ENCODE measurements around the gene ACYP2.
"Not testable (repeated sequence)": the region's sequence is repeated elsewhere in the genome, so short reads cannot be mapped to it uniquely, and the experiment has no call there.

The ACYP2 gene

GRCh38 chr2:54115284-54116137, at the start of gene ACYP2:
Gene ACYP2 (plus strand): TSS chr2:54115615.
- DNase-seq, result peak; percentile 96

DNA sequence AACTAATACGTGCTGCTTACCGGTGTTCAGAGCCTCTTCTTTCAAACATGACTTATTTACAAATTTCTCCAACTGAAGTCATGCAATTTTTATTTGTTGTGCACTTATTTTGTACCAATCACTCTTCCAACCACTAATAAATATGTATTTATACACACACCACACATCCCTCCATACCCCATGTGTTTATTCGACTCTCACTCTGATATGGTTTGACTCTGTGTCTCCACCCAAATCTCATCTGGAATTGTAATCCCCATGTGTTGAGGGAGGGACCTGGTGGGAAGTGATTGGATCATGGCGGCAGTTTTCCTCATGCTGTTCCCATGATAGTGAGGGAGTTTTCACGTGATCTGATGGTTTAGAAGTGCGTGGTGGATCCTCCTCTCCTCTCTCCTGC, 49.5 kb upstream of the ACYP2 start:
- no peak for DNase-seq

DNA sequence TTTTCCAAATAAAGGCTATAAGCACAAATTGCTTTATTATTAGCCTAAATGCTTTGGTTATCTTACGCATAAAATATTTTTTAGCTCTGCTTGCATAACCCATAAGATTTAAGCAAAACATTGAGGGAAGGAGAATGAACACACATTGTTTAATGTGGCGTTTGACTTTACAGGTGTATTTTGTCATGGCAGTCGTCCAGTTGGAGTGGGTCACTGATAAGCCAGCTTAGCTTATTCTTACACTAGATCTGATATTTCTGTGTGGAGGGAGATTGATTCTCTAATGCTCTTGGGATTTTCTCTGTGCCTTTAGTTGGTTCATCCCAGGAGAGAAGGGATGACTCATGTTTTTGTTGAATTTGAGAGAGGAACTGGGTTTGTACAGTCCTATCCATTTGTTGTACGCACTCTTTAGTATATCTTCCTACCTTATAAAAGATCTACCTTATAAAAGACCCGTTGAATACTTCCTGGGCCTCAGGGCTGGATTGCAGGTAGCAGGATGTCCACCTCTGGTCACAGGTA, 47.5 kb upstream of the ACYP2 start:
- DNase-seq, result no peak

GRCh38 chr2:54072483-54072882, 42.9 kb upstream of the ACYP2 start:
- not testable (repeated sequence) for DNase-seq

DNA sequence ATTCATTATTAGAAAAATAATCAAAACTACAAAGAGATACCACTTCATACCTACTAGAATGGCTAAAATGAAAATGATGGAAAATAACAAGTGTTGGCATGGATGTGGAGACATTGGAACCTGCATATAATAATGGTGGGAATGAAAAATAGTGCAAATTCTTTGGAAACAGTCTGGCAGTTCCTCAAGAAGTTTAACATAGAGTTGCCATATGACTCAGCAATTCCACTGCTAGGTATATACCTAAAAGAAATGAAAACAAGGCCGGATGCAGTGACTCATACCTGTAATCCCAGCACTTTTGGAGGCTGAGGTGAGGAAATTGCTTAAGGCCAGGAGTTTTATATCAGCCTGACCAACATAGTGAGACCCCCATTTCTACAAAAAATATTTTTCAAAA, 41.6 kb upstream of the ACYP2 start:
- no peak for DNase-seq

DNA sequence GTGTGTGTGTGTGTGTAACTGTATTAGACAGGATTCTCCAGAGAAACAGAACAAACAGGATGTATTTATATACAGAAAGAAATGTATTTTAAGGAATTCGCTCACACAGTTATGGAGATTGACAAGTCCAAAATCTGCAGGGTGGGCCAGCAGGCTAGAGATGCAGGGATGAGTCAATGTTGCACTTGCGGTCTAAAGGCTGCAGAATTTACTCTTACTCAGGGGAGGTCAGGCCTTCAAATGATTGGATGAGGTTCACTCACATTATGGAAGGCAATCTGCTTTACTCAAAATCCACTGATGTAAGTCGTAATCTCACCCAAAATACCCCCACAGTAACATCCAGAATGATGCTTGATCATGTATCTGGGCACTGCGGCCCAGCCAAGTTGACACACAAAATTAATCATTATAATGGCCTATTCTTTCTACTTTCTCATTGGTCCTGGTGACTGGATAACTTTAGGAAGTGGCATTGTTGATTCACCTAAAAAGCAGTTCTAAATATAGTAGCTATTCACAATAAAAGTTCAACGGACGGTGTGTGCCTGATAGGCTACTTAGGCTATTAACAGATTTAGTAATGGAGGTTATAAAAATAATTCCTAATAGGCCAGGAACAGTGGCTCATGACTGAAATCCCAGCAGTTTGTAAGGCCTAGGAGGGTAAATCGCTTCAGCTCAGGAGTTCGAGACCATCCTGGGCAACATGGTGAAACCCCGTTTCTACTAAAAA, 40.6 kb upstream of the ACYP2 start:
- DNase-seq, result no peak

GRCh38 chr2:54076586-54076985, 38.8 kb upstream of the ACYP2 start:
- DNase-seq, result no peak

GRCh38 chr2:54077088-54077900, 38.1 kb upstream of the ACYP2 start:
- no peak for DNase-seq

DNA sequence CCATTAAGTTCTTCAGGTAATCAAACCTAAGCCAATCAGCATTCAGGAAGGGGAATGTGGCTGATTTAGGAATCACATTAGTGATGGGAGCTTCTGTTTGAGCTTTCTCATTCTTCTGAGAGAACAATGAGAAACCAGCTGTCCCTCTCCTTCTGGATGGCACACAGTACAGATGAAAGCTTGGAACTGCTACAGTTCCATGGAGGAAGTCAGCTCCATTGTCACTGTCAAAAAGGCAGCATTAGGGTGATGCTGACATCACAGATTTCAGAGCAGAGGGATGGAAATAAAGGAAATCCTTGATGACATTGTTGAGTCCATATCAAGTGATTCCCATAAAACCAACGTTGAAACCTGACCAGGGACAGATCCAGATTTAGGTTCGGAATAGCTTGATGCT, 36.1 kb upstream of the ACYP2 start:
- DNase-seq, result peak; percentile 19 to 76

DNA sequence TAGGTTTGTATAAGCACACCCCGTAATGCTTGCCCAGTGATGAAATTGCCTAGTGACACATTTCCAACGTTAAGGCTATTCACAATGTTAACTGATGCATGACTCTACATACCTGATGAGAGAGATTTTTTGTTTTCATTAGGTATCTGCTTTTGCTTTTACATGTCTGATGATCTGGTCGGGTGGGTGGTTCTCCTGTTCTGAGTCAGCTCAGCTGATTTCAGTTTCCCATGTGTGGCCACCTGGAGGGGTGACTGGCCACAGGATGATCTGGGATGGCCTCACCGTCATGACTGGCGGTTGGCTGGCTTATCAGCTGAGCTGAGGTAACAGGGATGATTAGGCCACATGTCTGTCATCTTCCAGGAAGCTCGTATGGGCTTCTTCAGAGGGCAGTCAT, 33.8 kb upstream of the ACYP2 start:
- no peak for DNase-seq

DNA sequence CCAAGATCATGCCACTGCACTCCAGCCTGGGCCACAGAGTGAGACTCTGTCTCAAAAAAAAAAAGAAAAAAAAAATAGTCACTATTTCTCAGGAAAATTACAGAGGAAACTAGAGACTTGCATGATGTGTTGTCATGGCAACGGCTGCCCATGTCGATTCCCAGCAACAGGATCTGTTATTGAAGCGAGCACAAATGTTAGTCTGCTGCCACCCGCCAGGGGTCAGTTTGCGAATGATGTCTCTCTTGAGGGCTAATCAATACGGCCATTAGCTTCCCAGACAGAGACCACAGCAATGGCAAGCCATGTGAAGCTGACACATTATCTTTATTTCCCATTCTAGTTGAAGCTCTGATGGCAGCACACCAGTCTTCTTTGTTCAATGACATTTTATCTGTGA, 32.4 kb upstream of the ACYP2 start:
- DNase-seq, result peak in 1 of 2 donors; percentile 25

- no peak for DNase-seq
Observed at GRCh38 chr2:54083445-54083844, 32.0 kb upstream of the ACYP2 start.

GRCh38 chr2:54084600-54084999, 30.8 kb upstream of the ACYP2 start:
- peak; percentile 18 to 25 for DNase-seq

- no peak for DNase-seq
Observed at GRCh38 chr2:54085069-54085468, 30.3 kb upstream of the ACYP2 start.

GRCh38 chr2:54086157-54086556, 29.3 kb upstream of the ACYP2 start:
- DNase-seq, result no peak

GRCh38 chr2:54088191-54088634, 27.2 kb upstream of the ACYP2 start:
- DNase-seq, result no peak

DNA sequence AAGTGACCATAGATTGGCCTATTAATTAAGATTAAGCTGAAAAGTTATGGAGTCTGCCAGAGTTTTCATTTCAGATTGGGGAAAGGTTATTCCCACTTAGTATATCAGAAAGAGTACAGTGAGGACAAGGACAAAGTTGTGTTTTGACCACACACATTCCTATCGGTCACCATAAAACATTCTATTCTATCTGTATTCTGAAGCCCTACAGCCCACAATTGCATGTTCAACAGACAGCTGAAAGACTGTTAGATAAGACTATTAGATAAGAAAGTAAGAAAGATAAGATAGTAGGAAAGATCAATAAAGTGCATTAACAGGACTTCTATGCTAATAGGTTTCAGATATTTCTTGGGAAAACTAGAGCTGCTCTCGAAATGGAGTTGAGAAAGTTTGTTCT, 26.7 kb upstream of the ACYP2 start:
- no peak for DNase-seq

- no peak for DNase-seq
Observed at GRCh38 chr2:54090521-54091117, 24.8 kb upstream of the ACYP2 start.

GRCh38 chr2:54092940-54093339, 22.5 kb upstream of the ACYP2 start:
- DNase-seq, result no peak

DNA sequence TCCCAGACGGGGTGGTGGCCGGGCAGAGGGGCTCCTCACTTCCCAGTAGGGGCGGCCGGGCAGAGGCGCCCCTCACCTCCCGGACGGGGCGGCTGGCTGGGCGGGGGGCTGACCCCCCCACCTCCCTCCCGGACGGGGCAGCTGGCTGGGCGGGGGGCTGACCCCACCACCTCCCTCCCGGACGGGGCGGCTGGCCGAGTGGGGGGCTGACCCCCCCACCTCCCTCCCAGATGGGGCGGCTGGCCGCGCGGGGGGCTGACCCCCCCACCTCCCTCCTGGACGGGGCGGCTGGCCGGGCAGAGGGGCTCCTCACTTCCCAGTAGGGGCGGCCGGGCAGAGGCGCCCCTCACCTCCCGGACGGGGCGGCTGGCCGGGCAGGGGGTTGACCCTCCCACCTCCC, 20.0 kb upstream of the ACYP2 start:
- DNase-seq, result not testable (repeated sequence)

DNA sequence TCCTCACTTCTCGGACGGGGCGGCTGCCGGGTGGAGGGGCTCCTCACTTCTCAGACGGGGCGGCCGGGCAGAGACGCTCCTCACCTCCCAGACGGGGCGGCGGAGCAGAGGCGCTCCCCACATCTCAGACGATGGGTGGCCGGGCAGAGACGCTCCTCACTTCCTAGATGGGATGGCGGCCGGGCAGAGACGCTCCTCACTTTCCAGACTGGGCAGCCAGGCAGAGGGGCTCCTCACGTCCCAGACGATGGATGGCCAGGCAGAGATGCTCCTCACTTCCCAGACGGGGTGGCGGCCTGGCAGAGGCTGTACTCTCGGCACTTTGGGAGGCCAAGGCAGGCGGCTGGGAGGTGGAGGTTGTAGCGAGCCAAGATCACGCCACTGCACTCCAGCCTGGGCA, 19.3 kb upstream of the ACYP2 start:
- DNase-seq, result not testable (repeated sequence)

- DNase-seq, result no peak
Observed at GRCh38 chr2:54097124-54097523, 18.3 kb upstream of the ACYP2 start.

DNA sequence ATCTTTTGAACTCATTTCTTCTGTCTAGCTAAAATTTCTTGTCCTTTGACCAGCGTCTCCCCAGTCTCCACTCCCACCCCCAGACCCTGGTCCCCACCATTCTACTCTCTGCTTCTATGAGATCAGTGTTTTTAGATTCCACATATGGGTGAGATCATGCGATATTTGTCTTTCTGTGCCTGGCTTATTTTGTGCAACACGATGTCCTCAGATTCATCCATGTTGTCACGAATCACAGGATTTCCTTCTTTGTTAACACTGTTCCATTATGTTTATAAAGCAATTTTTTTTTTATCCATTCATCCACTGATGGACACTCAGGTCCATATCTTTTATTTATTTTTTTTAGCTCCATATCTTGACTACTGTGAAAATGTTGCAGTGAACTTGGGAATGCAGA, 16.0 kb upstream of the ACYP2 start:
- no peak for DNase-seq

Data from hippocampal formation (tissue), 2 donors.